Hematopoietic multipotent progenitor cell (in vitro differentiated cells): ENCODE results near the gene NDUFA3. TPM values are rescaled to one million over a fixed set of nuclear protein-coding genes. Genes with fewer than 3 reads are reported as not detected.

Experiments used
- DNase-seq, 3 donors: peaks; one replicate each; pipeline ENCODE4 v3.0.0-alpha.2; 2011 to 2015; ENCODE audit warnings: low read depth in 2 of 3, low spot score in 2 of 3
- total RNA-seq: library from RNA; depleted of rRNA; stranded (reverse); fragments of >200 nt; gene quantifications from one replicate; pipeline ENCODE4 v1.2.3, GENCODE V29; 2012

Gene NDUFA3
- total RNA-seq, 1 donor = 18.9 TPM

GRCh38 chr19:54136864-54137698, 34.4 kb downstream of the NDUFA3 start:
- peak; percentile 97 to 100 (median 100) for DNase-seq

GRCh38 chr19:54137699-54138488, 35.2 kb downstream of the NDUFA3 start, which contains the start of gene CNOT3:
TSS of gene CNOT3 (plus strand) at chr19:54137762. CDS start at chr19:54142979, 5,217 bp downstream.
- peak in 1 of 3 donors; percentile 9 for DNase-seq

- DNase-seq = no peak
Measured at GRCh38 chr19:54138489-54139256, 36.0 kb downstream of the NDUFA3 start.

- DNase-seq = no peak
Measured at GRCh38 chr19:54141356-54141755, 38.7 kb downstream of the NDUFA3 start.

- no peak for DNase-seq
Measured at GRCh38 chr19:54142166-54142780, 39.6 kb downstream of the NDUFA3 start.

- DNase-seq = no peak
Measured at GRCh38 chr19:54145541-54146158, 43.0 kb downstream of the NDUFA3 start.

- DNase-seq = no peak
Measured at GRCh38 chr19:54147676-54148075, 45.0 kb downstream of the NDUFA3 start.

- DNase-seq = no peak
Measured at GRCh38 chr19:54148158-54148557, 45.5 kb downstream of the NDUFA3 start.

- DNase-seq = no peak
Measured at GRCh38 chr19:54149021-54149812, 46.6 kb downstream of the NDUFA3 start.

- no peak for DNase-seq
Measured at GRCh38 chr19:54151362-54152035, 48.8 kb downstream of the NDUFA3 start.

GRCh38 chr19:54152267-54152666, 49.6 kb downstream of the NDUFA3 start:
- no peak for DNase-seq

GRCh38 chr19:54152878-54153524, 50.3 kb downstream of the NDUFA3 start:
- no peak for DNase-seq

GRCh38 chr19:54153731-54154326, 51.2 kb downstream of the NDUFA3 start:
- no peak for DNase-seq

- no peak for DNase-seq
Measured at GRCh38 chr19:54154603-54155345, 52.1 kb downstream of the NDUFA3 start.

- DNase-seq = no peak
Measured at GRCh38 chr19:54155694-54156093, 53.0 kb downstream of the NDUFA3 start.

GRCh38 chr19:54156490-54156889, 53.8 kb downstream of the NDUFA3 start:
- DNase-seq = no peak

GRCh38 chr19:54156953-54157352, 54.3 kb downstream of the NDUFA3 start:
- DNase-seq = no peak
